NCI-H446 (cell line): ENCODE measurements around the gene CALD1.

Experiments used
- DNase-seq, 2 experiments: peaks; one replicate each; lab custom pipeline; 2025; lab: John Stamatoyannopoulos, UW

The CALD1 gene

GRCh38 chr7:134787064-134787463 is 7.6 kb downstream of the CALD1 start:
- DNase-seq: no peak

GRCh38 chr7:134787720-134788119 is 8.3 kb downstream of the CALD1 start:
- DNase-seq: no peak

- DNase-seq: no peak
Observed at GRCh38 chr7:134788191-134788590, 8.8 kb downstream of the CALD1 start.

GRCh38 chr7:134789967-134790685 is 10.7 kb downstream of the CALD1 start:
- no peak for DNase-seq

GRCh38 chr7:134792968-134793367 is 13.5 kb downstream of the CALD1 start:
- DNase-seq: no peak

DNA sequence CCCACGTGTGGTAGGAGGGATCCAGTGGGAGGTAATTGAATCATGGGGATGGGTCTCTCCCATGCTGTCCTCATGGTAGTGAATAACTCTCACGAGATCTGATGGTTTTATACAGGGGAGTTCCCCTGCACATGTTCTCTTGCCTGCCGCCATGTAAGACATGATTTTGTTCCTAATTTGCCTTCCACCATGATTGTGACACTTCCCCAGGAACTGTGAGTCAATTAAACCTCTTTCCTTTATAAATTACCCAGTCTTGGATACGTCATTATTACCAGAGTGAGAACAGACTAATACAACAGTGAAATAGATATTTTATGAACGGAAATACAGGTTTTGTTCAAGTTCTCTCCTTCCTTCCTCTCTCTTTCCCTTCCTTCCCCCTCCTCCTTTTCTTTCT is 15.8 kb downstream of the CALD1 start:
- DNase-seq: no peak

GRCh38 chr7:134798155-134798554 is 18.7 kb downstream of the CALD1 start:
- DNase-seq: no peak

GRCh38 chr7:134799377-134799776 is 19.9 kb downstream of the CALD1 start:
- DNase-seq: no peak

- no peak for DNase-seq
Observed at GRCh38 chr7:134802762-134803161, 23.3 kb downstream of the CALD1 start.

DNA sequence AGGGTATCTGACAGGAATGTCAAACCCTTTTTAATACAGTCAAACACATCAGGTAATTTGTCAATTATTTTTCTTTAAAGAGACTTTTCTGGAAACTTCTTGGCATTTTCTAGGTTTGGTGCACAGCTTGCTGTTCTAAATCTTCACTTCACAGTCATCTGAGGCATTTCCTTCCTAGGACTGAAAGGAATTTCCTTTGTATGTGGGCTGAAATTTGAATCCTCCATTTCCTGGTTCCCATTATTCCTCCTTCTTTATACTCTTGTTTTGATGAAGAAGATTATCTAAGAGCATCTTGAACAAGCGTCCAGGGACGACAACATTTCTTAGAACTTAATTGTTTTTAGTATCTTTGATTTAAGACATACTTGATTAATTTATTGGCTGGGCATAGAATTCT is 24.9 kb downstream of the CALD1 start:
- DNase-seq: no peak

GRCh38 chr7:134804854-134805253 is 25.4 kb downstream of the CALD1 start:
- no peak for DNase-seq

DNA sequence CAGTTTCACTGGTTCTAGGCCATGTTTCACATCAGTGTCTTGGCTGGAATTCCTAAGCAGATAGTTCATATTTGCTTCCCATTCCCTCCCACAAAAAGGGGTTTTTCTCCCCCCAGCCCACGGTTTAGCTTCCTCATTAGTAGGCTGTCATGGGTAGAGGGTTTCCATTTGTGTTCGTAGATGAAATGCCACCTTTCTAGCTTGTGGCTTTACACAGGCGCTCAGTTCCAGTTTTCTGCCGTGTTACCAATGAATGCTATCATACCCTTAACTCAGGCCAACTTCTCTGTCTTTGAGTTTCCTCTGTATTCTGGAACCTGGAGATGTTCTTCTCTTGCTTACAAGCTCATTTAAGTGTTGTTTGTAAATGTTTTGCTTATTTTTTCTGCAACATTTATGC is 26.8 kb downstream of the CALD1 start:
- no peak for DNase-seq

DNA sequence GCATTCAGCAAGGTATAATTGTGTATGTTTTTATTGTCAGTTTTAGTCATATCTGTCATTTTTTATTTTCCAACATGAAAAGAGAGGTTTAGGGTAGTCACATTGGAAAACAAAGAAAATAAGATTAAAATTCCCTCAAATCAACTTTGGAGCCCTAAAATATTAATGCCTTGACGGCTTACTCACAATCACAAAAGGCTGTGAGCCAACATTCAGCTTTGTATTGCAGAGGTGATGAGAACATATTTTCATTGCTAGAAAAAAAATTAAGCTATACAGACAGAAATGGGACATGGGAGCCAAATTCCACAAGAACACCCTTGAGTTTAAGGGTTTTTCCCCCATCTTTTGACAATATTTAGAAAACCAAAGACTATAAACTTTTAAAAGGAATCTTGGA is 30.2 kb downstream of the CALD1 start:
- DNase-seq: no peak

DNA sequence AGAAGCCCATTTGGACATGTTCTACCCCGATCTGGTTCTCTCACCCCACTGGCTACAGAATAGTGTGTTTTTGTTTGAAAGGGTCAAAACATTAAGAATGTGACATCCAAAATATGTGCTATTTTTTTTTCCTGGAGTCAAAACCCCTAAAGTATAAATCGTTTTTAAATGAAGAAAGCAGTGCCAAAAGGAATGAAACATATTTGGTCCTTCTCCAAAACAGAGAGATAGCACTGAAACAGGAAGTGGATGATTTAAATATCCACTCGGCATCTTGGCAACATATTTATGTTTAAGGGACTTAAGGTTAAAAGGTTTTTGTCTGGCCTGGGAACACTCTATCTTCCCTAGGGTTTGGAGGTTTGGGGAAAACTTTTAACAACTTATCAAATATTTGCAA is 32.3 kb downstream of the CALD1 start:
- no peak for DNase-seq

- DNase-seq: no peak
Observed at GRCh38 chr7:134813663-134814396, 34.4 kb downstream of the CALD1 start.

DNA sequence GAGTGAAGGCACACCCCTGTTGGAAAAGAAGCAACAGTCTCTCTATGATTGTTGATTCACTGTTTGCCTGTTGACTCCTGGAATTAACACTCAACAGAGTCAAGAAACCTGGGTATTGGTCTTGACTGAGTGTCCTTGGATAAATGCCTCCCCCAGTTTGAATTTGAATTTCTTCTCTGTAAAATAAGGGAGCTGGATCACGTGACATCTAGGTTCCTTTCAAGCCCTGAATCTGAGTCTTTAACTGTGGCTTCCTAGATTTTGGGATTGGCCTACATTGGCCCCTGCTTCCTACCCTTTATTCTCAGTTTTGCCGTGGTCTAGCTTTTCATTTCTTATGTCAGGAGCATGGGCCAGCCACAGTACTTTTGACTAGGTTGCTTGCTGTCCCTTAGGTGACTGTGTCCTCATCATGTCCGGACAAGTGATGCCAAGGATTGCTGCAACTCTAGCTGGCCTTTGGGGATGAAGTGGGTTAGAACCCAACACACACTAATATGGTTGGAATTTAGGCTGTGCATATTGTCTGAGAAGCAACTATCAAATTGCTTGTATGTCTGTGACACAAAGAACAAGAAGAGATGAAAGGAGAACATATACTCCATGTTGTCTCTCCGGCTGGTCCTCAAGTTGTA is 35.4 kb downstream of the CALD1 start:
- no peak for DNase-seq

GRCh38 chr7:134818613-134819345 is 39.3 kb downstream of the CALD1 start:
- no peak for DNase-seq

DNA sequence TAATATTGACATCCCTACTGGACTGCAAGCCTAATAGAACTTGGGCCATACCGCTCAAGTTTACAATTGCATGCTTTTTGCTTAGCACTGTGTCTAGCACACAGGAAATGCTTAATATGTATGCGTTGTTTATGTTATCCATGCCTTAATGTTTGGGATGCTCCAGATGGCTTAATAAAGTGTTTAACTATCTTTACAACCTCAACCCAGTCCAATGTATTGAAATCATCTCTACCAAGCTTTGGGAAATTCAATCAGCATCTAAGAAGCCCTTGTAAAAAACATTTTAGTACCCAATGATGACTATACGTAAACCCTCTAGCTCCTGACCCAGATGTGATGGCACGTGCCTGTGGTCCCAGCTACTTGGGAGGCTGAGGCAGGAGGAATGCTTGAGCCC is 40.0 kb downstream of the CALD1 start:
- DNase-seq: no peak

GRCh38 chr7:134820295-134820694 is 40.9 kb downstream of the CALD1 start:
- DNase-seq: no peak

- DNase-seq: no peak
Observed at GRCh38 chr7:134820778-134821177, 41.3 kb downstream of the CALD1 start.

- no peak for DNase-seq
Observed at GRCh38 chr7:134823400-134823799, 44.0 kb downstream of the CALD1 start.

GRCh38 chr7:134825666-134826065 is 46.2 kb downstream of the CALD1 start:
- DNase-seq: no peak

- no peak for DNase-seq
Observed at GRCh38 chr7:134826105-134826504, 46.7 kb downstream of the CALD1 start.
